Ureter (tissue), 1 donor: ENCODE measurements around the gene OTOP3. TPM values are rescaled to one million over a fixed set of nuclear protein-coding genes. Genes with fewer than 3 reads are reported as not detected.

Source experiments
- DNase-seq: peaks from one replicate; pipeline ENCODE4 v3.0.0-alpha.2; 2020; ENCODE audit warnings: low spot score
- total RNA-seq: library from RNA; stranded (reverse); gene quantifications from one replicate; pipeline ENCODE4 v1.2.4, GENCODE V29; 2023
- donor health status: DM: yes; HTN: yes; CAD: no.

The OTOP3 gene
- total RNA-seq, 1 donor from 2014 or later: not detected

DNA sequence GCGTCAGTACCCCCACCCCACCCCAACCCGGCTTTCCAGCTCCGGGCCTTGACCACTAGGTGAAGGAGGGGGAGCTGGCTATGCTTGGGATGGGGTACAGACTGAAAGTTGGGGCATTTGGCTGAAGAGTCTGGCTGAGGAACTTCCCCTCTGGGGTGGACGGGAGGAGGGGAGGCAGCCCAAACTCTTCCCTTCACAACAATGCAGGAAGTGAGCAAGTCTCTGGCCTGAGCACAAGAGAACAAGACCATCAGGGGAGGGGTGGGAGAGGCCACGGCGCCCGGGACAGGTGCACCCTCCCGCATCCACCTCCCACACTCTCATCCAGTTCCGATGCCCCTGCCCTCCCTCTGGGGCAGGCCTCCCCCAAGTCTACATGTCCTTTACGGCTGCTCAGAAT is 18.3 kb upstream of the OTOP3 start:
- no peak for DNase-seq

DNA sequence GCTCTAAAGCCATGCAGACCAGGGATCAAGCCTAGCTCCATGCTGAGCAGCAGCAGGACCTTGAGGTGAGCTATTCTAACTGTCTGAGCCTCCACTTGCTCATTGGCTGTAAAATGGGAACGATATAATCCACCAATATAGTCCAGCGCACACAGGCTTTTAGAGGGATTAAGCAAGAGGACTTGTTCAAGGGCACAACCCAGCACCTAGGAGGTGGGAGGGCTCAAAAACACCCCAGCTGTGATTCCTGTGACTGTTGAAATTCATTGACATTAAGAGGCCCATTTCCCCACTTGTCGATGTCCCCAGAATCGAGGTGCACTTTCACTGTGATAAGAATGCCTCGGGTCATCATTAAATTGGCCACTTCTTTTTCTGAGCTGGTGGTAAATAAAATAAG is 16.8 kb upstream of the OTOP3 start:
- DNase-seq: no peak

DNA sequence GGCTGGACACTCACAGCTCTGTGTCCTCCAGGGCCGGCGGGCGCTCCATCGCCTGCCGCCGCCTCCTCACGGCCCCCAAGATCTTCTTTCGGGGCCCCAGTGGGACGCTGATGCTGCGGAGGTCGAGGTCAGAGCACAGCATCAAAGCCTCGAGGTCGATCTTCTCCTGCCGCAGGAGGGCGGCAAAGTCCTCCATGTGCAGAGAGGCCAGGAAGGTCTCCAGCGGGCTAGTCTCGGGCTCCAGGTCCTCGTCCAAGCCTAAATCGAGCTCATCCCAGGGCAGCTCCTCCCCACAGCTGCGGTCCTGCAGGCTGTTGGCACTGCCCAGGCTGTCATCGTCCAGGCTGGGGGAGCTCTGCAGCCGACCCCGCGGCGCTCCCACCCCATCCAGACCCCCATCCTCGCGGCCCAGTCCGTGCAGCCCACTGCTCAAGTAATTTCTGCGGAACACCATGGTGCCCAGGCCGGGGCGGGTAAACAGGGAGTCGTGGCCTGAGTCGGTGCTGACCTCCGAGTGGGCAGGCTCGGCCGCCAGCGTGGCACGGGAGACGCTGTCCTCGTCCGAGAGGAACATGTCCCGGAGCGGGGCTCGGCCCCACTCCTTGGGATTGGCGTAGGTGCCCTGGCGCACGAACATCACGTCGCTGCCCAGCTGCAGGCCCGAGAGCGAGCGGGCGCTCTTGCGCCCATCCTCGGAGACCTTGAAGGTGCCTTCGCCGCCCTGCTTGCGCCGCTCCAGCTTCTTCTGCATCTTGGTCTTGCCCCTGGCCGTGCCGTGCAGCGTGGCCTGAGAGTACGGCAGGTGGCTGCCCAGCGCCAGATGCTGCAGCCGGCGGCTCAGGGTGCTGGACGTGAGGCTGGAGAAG is 16.0 kb upstream of the OTOP3 start:
- no peak for DNase-seq

- DNase-seq: no peak
These were observed 15.4 kb upstream of the OTOP3 start for GRCh38 chr17:74920306-74920620.

DNA sequence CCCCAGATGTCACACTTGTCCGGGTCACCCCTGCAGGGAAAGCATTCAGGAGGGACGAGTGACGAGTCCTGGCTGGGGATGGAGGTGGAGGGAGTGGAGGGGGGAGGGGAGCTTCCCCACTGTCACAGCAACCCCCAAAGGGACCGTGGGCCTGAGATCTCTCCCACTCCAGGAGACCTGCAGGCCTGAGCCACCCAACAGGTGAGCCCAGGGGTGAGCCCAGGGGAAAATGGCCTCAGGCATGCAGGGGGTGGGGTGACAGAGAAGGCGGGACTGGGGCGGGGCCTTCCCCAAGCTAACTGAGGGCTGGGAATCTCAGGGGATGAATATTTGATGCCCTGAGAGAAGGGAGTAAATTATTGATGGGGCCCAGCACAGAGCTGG is 15.1 kb upstream of the OTOP3 start:
- no peak for DNase-seq

GRCh38 chr17:74921026-74921681 is 14.5 kb upstream of the OTOP3 start:
- DNase-seq: peak; percentile 58

- DNase-seq: no peak
These were observed 13.9 kb upstream of the OTOP3 start for GRCh38 chr17:74921769-74922168.

DNA sequence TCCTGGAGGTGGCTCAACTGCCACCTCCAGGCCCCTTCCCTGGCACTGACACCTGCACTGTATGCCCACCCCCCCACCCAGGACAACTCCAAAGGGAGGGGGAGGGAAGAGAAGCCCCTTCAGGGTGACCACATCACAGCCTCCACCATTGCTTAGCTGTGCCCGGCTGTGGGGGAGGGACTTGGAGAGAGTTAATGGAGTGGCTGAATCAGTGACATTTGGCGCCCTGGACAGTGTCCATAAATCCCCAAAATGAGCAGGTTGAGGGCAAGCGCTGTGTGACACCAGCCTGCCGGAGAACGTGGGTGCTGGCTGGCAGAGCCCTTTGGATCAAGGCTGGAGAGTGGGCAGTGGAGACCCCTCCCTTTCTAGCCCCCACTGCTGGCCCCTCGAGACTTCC is 13.5 kb upstream of the OTOP3 start:
- no peak for DNase-seq

DNA sequence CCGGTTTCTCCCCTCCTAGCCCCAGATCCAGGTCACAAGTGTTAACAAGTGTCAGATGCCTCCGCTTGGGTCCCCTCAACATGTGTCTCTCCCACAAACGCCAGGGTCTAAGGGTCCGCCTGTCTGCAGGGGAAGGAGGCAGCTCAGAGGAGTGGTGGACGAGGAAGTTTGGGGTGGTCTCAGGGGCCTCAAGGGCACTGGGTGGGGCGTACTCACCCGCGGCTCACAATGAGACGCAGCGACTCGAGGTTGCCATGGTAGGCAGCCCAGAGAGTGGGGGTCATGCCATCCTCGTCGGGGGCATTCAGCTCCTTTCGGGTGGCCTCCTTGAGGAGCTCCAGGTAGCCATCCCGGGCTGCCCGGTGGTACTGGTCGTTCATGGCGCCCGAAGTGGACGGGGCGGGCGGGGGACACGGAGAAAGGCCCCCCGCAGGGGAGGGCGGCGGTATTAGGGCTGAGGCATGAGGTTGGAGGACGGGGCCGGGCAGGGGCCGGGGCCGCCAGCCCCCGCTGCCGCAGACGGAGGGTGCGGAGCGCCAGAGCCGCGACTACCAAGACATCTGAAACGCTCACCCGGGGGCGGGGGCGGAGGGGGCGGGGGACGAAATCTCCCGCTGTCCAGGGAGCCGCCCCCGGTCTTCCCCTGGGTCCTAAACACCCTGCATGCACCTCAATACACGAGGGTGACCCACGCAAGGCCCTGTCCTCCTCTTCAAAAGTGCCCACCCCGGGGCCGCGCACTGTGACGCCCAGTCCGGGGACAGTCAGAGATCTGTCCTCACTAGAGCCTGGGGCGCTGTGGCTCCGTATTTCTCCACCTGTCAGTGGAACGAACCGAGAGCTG is 12.8 kb upstream of the OTOP3 start, which contains the start of gene USH1G:
TSS of gene USH1G (minus strand) at position 562 of the 844 bp plus-strand sequence. CDS start at position 380, 182 bp downstream.
- no peak for DNase-seq

- DNase-seq: peak; percentile 67
These were observed 12.0 kb upstream of the OTOP3 start for GRCh38 chr17:74923538-74924249.

DNA sequence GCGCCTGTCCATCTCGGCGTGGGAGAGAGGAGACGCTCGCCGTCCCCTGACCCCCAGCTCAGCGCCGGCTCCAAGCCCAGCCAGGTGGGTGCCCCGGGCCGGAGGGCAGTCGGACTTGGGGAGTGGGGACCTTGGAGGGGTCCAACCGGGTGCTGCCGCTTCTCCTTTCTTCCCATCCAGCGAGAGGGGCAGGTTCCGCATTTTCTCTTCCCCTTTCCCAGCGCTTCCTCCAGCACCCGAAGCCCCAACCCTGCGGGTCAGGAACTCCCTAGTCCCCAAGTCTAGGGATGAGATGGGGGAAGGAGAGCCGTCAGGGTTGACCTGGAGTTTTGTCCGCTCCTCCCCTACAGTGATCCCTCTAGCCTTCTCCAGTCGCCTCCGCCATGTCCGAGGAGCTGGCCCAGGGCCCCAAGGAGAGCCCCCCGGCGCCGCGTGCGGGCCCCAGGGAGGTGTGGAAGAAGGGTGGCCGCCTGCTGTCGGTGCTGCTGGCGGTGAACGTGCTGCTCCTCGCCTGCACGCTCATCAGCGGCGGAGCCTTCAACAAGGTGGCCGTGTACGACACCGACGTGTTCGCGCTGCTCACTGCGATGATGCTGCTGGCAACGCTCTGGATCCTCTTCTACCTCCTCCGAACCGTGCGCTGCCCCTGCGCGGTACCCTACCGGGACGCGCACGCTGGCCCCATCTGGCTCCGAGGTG is 11.3 kb upstream of the OTOP3 start, which contains the start of gene OTOP2:
TSS of gene OTOP2 (plus strand) at position 24 of the 699 bp plus-strand sequence. CDS start at position 384, 360 bp downstream.
- no peak for DNase-seq

- no peak for DNase-seq
These were observed 10.5 kb upstream of the OTOP3 start for GRCh38 chr17:74925242-74925641.

GRCh38 chr17:74928786-74929185 is 6.9 kb upstream of the OTOP3 start:
- no peak for DNase-seq

- DNase-seq: no peak
These were observed 5.1 kb upstream of the OTOP3 start for GRCh38 chr17:74930535-74931036.

- DNase-seq: no peak
These were observed 650 bp upstream of the OTOP3 start for GRCh38 chr17:74935048-74935447.

GRCh38 chr17:74936470-74936799 is 737 bp downstream of the OTOP3 start:
- no peak for DNase-seq

- DNase-seq: no peak
These were observed 1.7 kb downstream of the OTOP3 start for GRCh38 chr17:74937064-74938051.

GRCh38 chr17:74938194-74938950 is 2.7 kb downstream of the OTOP3 start:
- no peak for DNase-seq

- DNase-seq: no peak
These were observed 3.8 kb downstream of the OTOP3 start for GRCh38 chr17:74939534-74939933.
